A204.1 (cell line): ENCODE results near the gene ELFN1.

Experiments
- FAIRE-seq: peaks from 2 replicates; lab custom pipeline; 2012; peaks lifted over from hg19 to GRCh38; lab: Jason Lieb, UNC

ELFN1 gene

DNA sequence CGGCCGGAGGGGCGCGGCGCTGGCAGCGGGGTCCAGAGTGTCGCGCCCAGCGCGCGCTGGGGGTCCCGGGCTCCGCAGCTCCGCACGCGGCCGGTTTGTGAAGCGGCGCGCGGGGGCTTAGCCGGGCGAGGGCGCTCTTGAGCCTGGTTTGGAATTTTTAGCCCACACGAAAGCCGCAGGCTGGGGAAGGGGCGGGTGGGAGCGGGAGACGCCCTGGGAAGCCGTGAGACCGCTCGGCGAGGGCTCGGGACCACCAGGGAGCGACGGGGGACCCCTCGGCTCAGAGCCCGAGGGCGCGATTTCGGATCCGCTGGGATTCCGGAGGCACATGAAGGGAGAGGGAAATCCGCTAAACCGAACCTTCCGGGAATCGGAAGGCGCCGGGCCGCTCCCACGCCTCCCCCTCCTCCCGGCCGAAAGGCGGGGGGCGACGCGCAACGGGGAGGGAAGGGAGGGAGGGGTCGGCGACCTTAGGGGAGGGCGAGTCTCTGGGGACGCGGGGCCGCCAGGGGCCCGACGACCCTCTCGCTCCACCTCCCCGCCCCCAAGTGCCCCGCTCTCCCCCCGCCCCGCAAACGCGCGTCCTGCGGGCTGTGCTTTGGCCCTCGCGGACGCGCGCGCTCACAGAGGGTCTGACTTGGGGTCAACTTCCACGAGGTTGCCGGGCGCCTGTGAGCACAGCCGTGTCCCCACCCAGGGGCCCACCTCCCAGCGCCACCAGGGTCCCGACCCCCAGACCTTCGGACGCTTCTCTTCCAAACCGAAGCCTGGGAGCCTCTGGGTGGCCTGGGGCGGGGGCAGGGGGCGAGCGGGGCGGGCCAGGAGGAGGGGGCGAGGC lies 5.1 kb upstream of the ELFN1 start:
- FAIRE-seq = no peak

DNA sequence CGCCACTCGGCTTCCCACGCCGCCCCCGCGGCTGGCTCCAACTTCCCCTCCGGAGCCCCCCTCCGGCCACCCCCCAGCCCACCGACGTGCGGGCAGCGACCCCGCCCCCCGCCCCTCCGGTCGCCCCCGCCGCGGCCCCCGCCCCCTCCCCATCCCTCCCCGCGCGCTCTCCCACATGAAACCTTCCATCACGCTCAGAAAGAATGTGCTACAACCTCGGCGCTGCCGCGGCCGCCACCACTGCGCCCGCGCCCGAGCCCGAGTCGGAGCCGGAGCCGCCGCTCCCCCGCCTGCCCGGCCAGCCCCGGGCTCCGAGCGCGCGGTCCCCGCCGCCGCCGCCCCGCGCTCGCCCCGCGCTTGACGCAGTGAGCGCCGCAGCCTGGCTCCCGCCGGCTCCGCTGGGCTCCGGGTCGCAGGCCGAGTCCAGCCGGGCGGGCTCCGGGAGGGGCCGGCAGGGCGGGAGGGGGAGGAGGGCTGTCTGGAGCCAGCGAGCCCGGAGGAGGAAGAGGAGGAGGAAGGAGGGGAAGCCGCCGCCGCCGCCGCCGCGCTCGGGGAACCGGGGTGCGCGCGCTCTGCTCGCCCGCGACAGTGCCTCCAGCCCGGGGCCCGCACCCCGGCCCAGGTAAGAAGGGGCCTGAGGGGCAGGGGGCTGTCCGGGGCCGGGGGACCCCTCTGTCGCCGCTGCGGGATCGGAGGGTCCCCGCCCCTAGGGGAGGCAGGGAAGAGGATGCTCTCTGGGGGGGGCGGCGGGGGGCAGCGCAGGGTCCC lies 4.3 kb upstream of the ELFN1 start:
- FAIRE-seq = no peak

GRCh38 chr7:1666317-1666822 lies 3.7 kb upstream of the ELFN1 start:
- no peak for FAIRE-seq

GRCh38 chr7:1666823-1667565 lies 3.1 kb upstream of the ELFN1 start:
- no peak for FAIRE-seq

DNA sequence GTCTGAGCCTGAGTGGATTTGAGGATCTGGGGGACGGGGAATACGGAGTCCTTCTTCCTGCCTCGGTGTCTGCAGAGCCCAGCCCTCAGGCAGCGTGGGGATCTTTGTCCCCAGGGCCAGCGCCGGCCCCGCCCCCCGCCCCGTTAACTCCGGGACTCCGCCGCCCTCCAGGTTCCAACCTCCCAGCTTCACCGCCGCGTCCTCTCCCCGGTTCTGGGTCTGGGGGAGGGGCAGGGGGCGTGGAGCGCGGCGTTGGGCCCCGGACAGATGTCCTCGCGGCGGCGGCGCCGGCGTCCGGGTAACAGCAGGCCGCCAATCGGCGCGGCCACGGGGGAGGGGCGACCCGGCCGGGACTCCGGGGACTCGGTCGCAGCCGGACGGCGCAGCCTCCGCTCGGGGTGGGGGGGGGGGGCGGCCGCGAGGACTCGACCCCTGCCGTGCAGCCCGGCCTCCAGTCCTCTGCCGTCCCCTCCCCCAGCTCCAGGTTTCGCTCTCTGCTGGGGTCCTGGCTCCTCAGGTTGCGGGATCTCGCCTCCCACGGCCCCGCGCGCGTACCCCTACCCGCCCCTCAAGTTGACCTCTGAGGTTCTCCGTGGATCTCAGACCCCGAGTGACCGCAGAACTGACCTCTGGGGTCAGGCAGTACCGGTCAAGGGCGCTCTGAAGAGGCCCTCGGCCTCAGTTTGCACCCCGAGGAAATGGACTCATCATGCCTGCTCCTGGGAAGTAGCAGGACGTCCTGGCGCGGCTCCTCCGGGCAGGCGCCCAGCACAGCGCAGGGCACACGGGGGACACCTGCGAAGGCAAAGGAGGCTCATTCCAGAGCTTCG lies 2.3 kb upstream of the ELFN1 start:
- no peak for FAIRE-seq

DNA sequence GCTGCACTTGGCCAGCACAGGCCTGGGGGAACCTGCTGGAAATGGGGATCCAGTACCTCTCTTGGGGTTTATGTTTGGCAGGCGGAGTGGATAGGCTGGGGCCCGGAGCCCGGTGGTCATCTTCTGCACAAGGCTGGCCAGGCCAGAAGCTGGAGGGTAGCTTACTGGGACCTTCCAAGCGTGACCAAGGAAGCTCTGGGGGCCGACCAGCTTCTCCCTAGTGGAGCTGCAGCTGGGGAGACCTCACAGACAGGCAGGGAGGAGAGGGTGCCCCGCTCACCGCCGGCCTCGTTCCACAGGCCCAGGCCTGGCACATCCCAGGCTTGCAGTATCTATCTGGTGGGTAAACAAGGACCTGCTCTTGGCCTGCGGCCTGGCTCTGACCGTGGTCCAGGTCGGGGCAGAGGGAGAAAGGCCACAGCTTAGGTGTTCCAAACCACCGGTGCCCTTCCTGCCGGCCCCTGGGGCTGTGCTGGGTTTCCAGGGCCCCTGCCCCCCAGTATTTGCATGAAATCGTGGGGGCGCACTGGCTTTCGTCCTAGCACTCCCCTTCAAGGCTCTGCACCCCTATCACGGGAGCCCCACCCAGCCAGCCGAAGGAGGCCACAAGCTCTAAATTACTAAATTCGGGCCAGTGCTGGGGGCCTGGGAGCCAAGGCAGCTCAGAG lies 1.5 kb upstream of the ELFN1 start:
- FAIRE-seq = no peak

DNA sequence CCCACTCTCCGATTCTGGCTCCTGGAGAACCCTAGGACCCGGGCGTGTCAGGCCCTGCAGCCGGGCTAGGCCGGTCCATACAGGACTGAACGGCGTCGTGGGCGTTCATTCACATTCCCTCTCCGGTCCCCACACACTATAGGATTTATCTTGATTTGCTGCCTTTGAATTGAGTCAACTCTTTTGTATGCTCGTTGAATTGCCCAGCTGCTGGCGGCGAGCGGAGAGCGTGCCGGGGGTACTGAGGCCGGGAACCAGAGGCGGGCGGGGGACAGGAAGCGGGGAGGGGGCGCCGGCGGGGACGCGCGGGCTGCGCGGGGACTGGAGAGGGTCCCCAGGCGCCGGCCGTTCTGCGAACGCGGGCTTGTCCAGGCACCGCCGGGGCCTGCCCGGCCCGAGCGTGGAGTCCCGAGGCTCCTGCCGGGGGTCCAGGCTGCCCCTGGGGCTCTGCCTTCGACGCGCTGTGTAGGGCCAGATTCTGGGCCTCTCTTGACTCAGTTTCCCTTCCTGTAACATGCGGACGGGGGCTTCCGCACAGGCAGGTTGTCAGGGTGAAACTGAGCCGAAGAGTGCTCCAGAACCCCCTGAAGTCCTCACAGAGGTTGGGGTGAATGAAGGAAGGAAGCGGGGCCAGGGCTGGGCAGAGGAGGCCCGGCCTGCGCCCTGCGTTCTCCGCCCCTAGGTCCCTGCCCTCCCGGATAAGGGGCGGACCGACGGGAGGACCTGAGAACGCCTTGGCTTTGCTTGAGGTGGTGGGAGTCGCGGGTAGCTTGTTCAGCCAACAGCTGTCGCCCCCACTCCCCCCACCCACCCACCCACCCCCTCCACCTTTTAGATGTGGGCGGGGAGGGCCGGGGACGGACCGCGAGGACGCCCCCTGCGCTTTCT lies 769 bp upstream of the ELFN1 start:
- no peak for FAIRE-seq

DNA sequence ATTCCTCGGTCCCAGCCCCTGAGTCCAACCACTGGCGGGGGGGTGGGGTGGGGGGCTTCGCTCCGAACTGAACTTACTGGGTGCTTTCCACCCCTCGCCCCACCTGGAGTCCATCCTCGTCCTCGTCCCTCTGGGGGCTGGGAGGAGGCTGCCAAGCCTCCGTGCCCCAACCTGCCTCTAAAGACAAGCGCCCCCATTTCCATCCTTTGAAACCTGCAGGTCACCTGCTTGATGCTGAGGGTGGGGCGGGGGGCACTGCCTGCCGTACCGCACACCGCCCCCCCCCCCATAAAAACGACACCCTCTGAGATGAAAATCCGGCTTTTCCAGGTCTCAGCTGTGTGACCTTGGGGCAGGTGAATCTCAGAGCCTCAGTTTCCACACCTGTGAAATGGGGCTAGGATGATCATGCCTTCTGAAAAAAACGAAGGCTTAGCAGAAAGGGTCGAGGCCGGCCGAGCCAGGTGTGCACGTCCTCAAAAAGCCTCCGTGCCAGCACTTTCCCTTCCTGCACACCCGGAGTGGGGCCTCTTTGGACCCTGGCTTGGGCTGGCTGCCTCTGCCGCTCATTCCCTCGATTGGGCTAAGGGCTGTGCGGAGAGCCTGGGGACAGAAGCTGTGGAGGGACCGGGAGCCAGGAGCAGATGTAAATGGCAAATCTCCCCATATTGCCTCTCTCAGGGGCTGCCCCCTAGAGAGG lies 967 bp downstream of the ELFN1 start:
- FAIRE-seq = no peak

- no peak for FAIRE-seq
Measured at GRCh38 chr7:1671594-1672451, 1.7 kb downstream of the ELFN1 start.

DNA sequence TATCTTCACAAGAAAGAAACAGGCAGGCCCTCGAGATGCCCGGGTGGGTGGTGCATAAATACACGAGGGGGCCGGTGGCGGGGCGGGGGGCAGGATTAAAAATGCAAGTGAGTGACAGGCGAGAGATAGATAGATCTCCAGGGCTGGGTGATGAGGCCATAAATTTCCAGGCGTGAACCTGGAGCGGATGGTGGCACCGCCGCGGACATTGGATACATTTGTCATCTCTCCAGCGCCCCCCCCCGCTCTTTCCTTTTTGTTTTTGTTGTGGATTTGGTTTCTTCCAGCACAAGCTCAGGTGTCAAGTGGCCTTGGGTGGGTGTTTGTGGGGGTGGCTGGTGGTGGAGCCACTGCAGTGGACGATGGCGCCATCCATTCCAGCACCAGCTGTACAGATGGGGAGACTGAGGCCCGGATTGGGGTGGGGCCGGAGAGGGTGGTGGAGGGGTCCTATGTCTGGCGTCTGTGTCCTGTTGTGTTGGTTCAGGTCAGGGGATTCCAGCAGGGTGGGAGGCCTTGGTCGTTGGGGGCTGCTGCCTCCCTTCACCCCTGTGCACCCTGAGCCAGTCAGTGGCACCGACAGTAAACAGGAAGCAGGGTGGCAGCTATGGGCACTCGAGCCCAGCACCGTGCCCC lies 2.9 kb downstream of the ELFN1 start:
- no peak for FAIRE-seq

DNA sequence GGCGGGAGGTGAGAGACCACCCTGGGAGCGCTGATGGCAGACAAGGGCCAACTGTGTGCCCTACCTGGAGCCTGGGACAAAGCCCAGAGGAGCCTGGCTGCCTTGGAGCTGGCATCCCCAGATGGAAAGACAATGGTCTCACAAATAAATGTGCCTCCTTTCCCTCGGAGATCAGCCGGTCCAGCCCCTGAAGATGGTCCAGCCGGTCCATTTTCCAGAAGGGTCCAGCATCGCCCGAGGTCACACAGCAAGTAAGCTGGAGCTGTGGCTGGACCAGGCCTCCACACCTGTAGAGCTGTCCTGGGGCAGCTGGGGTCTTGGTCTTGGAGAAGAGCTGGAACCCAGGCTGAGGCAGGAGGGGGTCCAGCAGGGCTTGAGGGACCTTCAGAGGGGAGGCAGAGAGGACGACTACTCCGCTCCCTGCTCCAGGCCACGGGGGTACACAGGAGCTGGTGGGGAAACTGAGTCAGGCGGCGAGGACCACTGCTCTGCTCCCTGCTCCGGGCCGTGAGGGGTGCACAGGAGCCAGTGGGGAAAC lies 3.6 kb downstream of the ELFN1 start:
- FAIRE-seq = no peak

DNA sequence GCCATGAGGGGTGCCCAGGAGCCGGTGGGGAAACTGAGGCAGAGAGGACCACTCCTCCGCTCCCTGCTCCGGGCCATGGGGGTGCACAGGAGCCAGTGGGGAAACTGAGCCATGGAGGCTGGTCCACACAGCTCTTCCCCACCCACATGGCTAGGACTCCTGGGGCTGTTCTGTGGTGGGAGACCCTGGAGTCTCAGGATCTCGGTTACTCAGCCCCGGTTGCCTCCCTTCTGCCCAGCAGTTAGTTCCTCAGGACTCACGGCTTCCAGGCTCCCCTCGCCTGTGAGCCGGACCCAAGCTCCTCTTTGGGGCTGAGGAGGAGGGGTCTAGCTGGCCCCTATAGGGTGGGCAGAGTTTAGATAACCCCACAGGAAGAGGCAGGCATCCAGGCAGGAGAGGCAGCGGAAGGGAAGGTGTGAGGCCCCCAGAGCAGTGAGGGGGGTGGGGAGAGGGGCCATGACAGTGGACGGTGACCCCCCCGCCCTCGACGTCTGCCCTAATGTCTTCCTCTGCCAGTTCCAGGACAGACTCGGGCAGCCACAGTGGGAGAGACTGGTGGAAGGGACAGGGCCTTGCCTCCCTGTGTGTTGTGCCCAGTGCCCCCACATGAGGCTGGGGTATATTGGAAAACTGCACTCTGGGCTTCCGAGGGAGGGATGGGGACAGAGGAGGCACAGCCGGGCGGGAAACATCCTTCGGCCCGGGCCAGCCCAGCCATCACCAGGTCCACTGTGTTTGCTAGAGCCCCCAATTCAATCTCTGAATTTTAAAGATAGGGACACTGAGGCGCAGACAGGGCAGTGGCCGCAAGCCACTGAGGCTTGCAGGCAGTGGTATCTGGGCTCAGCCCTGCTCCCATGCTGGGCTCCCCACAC lies 4.3 kb downstream of the ELFN1 start:
- no peak for FAIRE-seq

DNA sequence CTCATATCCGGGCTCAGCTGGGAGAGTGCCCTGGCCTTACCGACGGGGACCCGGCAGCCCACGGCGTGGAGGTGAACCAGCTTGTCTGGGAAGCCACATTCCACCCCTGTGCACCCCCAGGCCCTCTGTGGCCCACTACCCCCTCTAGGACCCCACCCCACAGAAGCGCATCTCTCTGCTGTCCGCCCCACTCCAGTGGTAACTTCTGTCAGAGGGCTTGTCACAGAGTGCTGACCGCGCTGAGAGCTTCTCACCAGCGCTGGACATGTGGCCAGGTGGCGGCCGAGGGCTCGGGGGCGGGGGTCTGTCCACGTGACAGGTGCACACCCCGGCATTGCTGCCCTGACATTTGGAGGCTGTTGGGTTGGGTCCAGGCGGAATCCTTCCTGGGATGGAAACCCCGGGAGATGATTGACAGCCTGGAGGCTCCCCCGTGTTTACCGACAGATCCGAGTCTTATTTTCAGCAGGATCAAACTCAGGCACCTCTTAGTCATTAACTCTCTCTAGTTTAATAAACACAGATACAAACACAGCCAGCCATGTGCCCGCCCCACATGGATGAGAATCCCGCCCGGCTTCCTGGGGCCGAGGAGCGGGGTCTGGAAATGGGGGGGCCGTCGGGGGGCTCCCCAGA lies 5.1 kb downstream of the ELFN1 start:
- FAIRE-seq = no peak

GRCh38 chr7:1675673-1676549 lies 5.8 kb downstream of the ELFN1 start:
- FAIRE-seq = no peak

- FAIRE-seq = no peak
Measured at GRCh38 chr7:1676550-1677078, 6.5 kb downstream of the ELFN1 start.
